Mesodermal cell (in vitro differentiated cells): ENCODE measurements around the gene TBRG1.

Experiments
- H3K27ac ChIP-seq: 2 replicates; pipeline ENCODE4 v1.7.0; 2013; ENCODE audit warnings: mild to moderate bottlenecking, low read depth, low read length, moderate library complexity; ENCODE audit not compliant: severe bottlenecking
- H3K36me3 ChIP-seq: 2 replicates; pipeline ENCODE4 v1.7.1; 2013; ENCODE audit warnings: mild to moderate bottlenecking, low read length, moderate library complexity; ENCODE audit not compliant: control insufficient read depth, insufficient read depth
- H3K4me1 ChIP-seq: one replicate; pipeline ENCODE4 v1.7.1; 2013; ENCODE audit warnings: mild to moderate bottlenecking, low read length; ENCODE audit not compliant: insufficient read depth, control insufficient read depth, poor library complexity, severe bottlenecking
- H3K4me3 ChIP-seq: 2 replicates; pipeline ENCODE4 v1.7.0; 2013; ENCODE audit warnings: low read length, control low read depth, mild to moderate bottlenecking; ENCODE audit not compliant: insufficient read depth, poor library complexity, severe bottlenecking; ENCODE audit errors: extremely low read depth
- H3K9me3 ChIP-seq: 2 replicates; pipeline ENCODE4 v1.7.1; 2013; ENCODE audit warnings: mild to moderate bottlenecking, low read length, moderate library complexity; ENCODE audit not compliant: control insufficient read depth
- WGBS, 2 experiments: methylation state at CpG; one replicate each; pipeline ENCODE4 v1.1.5; 2013; ENCODE audit warnings: missing lambda C conversion rate in 2 of 2; ENCODE audit not compliant: insufficient coverage in 2 of 2; 5-methylcytosine and 5-hydroxymethylcytosine counted together

Gene TBRG1

DNA sequence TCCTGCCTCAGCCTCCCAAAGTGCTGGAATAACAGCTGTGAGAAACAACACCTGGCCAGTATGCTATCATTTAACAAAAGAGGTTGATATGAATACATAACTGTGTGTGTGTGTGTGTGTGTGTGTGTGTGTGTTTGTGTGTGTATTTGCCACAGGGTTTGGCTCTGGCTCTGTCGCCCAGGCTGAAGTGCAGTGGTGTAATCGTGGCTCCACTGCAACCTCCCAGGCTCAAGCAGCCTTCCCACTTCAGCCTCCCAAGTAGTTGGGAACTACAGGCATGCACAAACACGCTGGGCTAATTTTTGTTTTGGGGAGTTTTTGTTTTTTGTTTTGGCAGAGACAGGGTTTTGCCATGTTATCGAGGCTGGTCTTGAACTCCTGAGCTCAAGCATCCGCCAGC is 55.8 kb downstream of the TBRG1 start:
- Histone ChIP-seq H3K4me3 (no peak overlapping the region), H3K27ac (no peak overlapping the region), H3K36me3 (peaks cover 3% of the 10 kb centered on the region), H3K4me1 (no peaks in the 10 kb centered on the region), H3K9me3 (peaks cover 3% of the 10 kb centered on the region)
- 80% methylated on average over 2 of the region's 5 CpGs; no CpG with 5 or more reads in 1 of the 2 experiments for WGBS, 2 experiments

- Histone ChIP-seq H3K36me3 (peaks cover 3% of the 10 kb centered on the region), H3K4me3 (no peak overlapping the region), H3K9me3 (peaks cover 10% of the 10 kb centered on the region), H3K4me1 (no peaks in the 10 kb centered on the region), H3K27ac (no peak overlapping the region)
- no CpG with 5 or more reads among the region's 2 CpGs for WGBS, 2 experiments
These were observed 58.8 kb downstream of the TBRG1 start for GRCh38 chr11:124681421-124681820.

GRCh38 chr11:124682443-124682842 is 59.8 kb downstream of the TBRG1 start:
- WGBS, 2 experiments = no CpG with 5 or more reads among the region's 1 CpG
- no peak overlapping the region for H3K27ac ChIP-seq
- no peaks in the 10 kb centered on the region for H3K4me1 ChIP-seq
- H3K9me3 ChIP-seq = peaks cover 10% of the 10 kb centered on the region
- no peak overlapping the region for H3K4me3 ChIP-seq
- H3K36me3 ChIP-seq = peaks cover 3% of the 10 kb centered on the region
